Measurements from ENCODE around the gene AREL1.

DNA sequence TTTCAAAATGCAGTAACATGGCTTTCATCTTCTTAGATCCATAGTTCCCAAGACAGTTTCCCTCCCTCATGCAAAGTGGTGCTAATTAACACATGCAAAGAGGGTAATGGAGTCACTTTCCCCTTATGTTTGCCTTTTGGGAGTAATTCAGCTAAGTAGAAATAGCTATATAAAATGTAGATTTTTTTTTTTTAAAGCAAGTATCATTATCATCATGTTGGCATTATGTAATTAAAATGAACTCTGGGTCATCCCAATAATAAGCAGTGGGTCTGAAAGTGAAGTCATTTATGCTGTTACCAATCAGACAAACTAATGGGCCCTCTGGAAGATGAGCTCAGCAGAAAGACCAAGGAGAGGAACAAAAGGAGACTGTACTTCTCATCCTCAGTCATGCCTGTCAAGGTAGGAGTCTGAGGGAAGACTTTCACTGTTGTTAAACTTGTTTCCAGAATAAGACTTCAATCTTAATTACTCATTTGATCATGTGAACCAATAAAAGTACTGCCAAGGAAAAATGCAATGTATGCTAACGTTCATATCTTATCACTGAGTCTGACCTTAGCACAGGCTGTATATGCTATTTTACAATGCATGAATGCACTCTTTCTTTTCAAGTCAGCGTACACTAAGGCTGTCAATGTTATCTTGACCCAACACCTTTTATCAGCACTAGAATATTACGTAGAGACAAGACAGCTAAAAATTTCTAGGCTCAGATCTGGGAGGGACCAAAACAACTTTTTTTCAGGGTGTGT lies 26.8 kb downstream of the AREL1 start:
- TF ChIP-seq TAF1 (IDR thresholded peaks at IDR 0.05; ENCODE audit: low read depth) (no peak), EP300 (IDR thresholded peaks at IDR 0.05; ENCODE audit: borderline replicate concordance) (no peak), TEAD4 (IDR thresholded peaks at IDR 0.05) (no peak), CREB1 (IDR thresholded peaks at IDR 0.05; ENCODE audit: low read depth) (no peak), CEBPB (IDR thresholded peaks at IDR 0.05) (no peak), TCF12 (IDR thresholded peaks at IDR 0.05; ENCODE audit: low read depth) (no peak), RAD21 (IDR thresholded peaks at IDR 0.05; ENCODE audit: low read depth) (no peak), EGR1 (IDR thresholded peaks at IDR 0.05) (no peak)
- TF ChIP-seq, protein P1, sequence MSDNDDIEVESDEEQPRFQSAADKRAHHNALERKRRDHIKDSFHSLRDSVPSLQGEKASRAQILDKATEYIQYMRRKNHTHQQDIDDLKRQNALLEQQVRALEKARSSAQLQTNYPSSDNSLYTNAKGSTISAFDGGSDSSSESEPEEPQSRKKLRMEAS (IDR thresholded peaks at IDR 0.05) = no peak
